ENCODE results near the gene MTFR1L.
A peak's percentile ranks its signal among the peaks of the same experiment; 100 is the strongest.

GRCh38 chr1:25819491-25820246, at the start of gene MTFR1L:
- TF ChIP-seq, protein P1, sequence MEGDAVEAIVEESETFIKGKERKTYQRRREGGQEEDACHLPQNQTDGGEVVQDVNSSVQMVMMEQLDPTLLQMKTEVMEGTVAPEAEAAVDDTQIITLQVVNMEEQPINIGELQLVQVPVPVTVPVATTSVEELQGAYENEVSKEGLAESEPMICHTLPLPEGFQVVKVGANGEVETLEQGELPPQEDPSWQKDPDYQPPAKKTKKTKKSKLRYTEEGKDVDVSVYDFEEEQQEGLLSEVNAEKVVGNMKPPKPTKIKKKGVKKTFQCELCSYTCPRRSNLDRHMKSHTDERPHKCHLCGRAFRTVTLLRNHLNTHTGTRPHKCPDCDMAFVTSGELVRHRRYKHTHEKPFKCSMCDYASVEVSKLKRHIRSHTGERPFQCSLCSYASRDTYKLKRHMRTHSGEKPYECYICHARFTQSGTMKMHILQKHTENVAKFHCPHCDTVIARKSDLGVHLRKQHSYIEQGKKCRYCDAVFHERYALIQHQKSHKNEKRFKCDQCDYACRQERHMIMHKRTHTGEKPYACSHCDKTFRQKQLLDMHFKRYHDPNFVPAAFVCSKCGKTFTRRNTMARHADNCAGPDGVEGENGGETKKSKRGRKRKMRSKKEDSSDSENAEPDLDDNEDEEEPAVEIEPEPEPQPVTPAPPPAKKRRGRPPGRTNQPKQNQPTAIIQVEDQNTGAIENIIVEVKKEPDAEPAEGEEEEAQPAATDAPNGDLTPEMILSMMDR (IDR thresholded peaks at IDR 0.05), result no peak
- peak; percentile 81 to 95 for TF ChIP-seq POLR2A (IDR thresholded peaks at IDR 0.05)
